Hematopoietic multipotent progenitor cell (in vitro differentiated cells): ENCODE results near the gene PRICKLE4. TPM values are rescaled to one million over a fixed set of nuclear protein-coding genes. Genes with fewer than 3 reads are reported as not detected.
A peak's percentile ranks its signal among the peaks of the same experiment; 100 is the strongest.

ENCODE experiments used
- DNase-seq, 3 donors: peaks; one replicate each; pipeline ENCODE4 v3.0.0-alpha.2; 2011 to 2015; ENCODE audit warnings: low read depth in 2 of 3, low spot score in 2 of 3
- total RNA-seq: library from RNA; depleted of rRNA; stranded (reverse); fragments of >200 nt; gene quantifications from one replicate; pipeline ENCODE4 v1.2.3, GENCODE V29; 2012

Gene PRICKLE4
- total RNA-seq = 4.6 TPM

GRCh38 chr6:41780551-41781365 lies at the start of gene PRICKLE4:
Gene PRICKLE4 (plus strand): TSS chr6:41780782. CDS start chr6:41783474, 2,692 bp downstream.
- no peak for DNase-seq

GRCh38 chr6:41731561-41732086 lies 49.0 kb upstream of the PRICKLE4 start:
- no peak for DNase-seq

GRCh38 chr6:41732149-41732548 lies 48.4 kb upstream of the PRICKLE4 start:
- no peak for DNase-seq

- peak; percentile 41 to 54 (median 54) for DNase-seq
Observed at GRCh38 chr6:41732591-41733359, 47.8 kb upstream of the PRICKLE4 start.

- DNase-seq = no peak
Observed at GRCh38 chr6:41733360-41733706, 47.2 kb upstream of the PRICKLE4 start.

- DNase-seq = peak; percentile 53 to 81 (median 80)
Observed at GRCh38 chr6:41733707-41734665, 46.6 kb upstream of the PRICKLE4 start.

GRCh38 chr6:41734666-41735426 lies 45.7 kb upstream of the PRICKLE4 start:
- DNase-seq = peak; percentile 30 to 66 (median 57)

GRCh38 chr6:41735427-41736185 lies 45.0 kb upstream of the PRICKLE4 start, which contains the start of gene TFEB:
Gene TFEB (minus strand): TSS chr6:41735608. CDS start chr6:41691213, 44,395 bp downstream.
- DNase-seq = peak; percentile 87 to 91 (median 89)

- no peak for DNase-seq
Observed at GRCh38 chr6:41736186-41736733, 44.3 kb upstream of the PRICKLE4 start.

- no peak for DNase-seq
Observed at GRCh38 chr6:41736800-41737555, 43.6 kb upstream of the PRICKLE4 start.

- DNase-seq = no peak
Observed at GRCh38 chr6:41737591-41738130, 42.9 kb upstream of the PRICKLE4 start.

GRCh38 chr6:41739041-41739440 lies 41.5 kb upstream of the PRICKLE4 start:
- DNase-seq = no peak

- DNase-seq = no peak
Observed at GRCh38 chr6:41740366-41741162, 40.0 kb upstream of the PRICKLE4 start.

GRCh38 chr6:41741625-41742490 lies 38.7 kb upstream of the PRICKLE4 start:
- DNase-seq = no peak

GRCh38 chr6:41743406-41744235 lies 37.0 kb upstream of the PRICKLE4 start:
- no peak for DNase-seq
